H1 (cell line): ENCODE measurements around the gene MPPED1. TPM values are rescaled to one million over a fixed set of nuclear protein-coding genes. Genes with fewer than 3 reads are reported as not detected.

ENCODE experiments used
- CTCF ChIA-PET: fragments of 300-600 bp; sonication (Branson Sonifier 250); formaldehyde crosslinking; loops from one replicate; lab custom pipeline; 2021; ENCODE audit not compliant: partially characterized antibody; lab: Charles Lee
- POLR2A ChIA-PET: fragments of 300-600 bp; sonication (Branson Sonifier 250); formaldehyde crosslinking; loops from one replicate; lab custom pipeline; 2021; ENCODE audit warnings: inconsistent platforms; ENCODE audit not compliant: partially characterized antibody; lab: Charles Lee
- DNase-seq, 2 experiments: peaks; one replicate each; pipeline versions ENCODE4 v3.0.0 to v3.0.0-alpha.2; 2010 to 2022; ENCODE audit warnings: low spot score in 2 of 2, low read depth in 1 of 2, mixed read lengths in 1 of 2
- FAIRE-seq: peaks from 2 replicates; lab custom pipeline; 2011; peaks lifted over from hg19 to GRCh38; lab: Jason Lieb, UNC
- H2AFZ ChIP-seq: 2 replicates; pipeline ENCODE4 v1.8.1; 2012; ENCODE audit warnings: low read length, inconsistent platforms
- H2AK5ac ChIP-seq: 2 replicates; pipeline ENCODE4 v1.6.1; 2013; ENCODE audit warnings: low read depth, low read length
- H2BK120ac ChIP-seq: replicated peaks from 2 replicates; pipeline ENCODE3; 2013; ENCODE audit warnings: low read depth, low read length, inconsistent platforms
- H2BK12ac ChIP-seq: 2 replicates; pipeline ENCODE4 v1.6.1; 2013; ENCODE audit warnings: low read depth, low read length
- H2BK15ac ChIP-seq: 2 replicates; pipeline ENCODE4 v1.6.1; 2013; ENCODE audit warnings: low read length
- H2BK20ac ChIP-seq: 2 replicates; pipeline ENCODE4 v1.6.1; 2013; ENCODE audit warnings: low read length
- H2BK5ac ChIP-seq: 2 replicates; pipeline ENCODE4 v1.6.1; 2013; ENCODE audit warnings: low read depth, low read length
- H3K14ac ChIP-seq: 2 replicates; pipeline ENCODE4 v1.6.1; 2013; ENCODE audit warnings: inconsistent platforms; ENCODE audit not compliant: insufficient read length
- H3K18ac ChIP-seq: 2 replicates; pipeline ENCODE4 v1.6.1; 2013; ENCODE audit warnings: low read length; ENCODE audit errors: extremely low read depth
- H3K23ac ChIP-seq: 2 replicates; pipeline ENCODE4 v1.6.1; 2013; ENCODE audit warnings: inconsistent platforms; ENCODE audit not compliant: insufficient read length
- H3K23me2 ChIP-seq: 2 replicates; pipeline ENCODE4 v1.6.1; 2013; ENCODE audit warnings: low read depth, low read length
- H3K27ac ChIP-seq: 2 replicates; pipeline ENCODE4 v1.6.1; 2011; ENCODE audit warnings: low read depth, low read length, inconsistent platforms
- H3K27me3 ChIP-seq, 4 experiments: replicated peaks in 1 of 4; 1 replicate in 1 of 4; 2 replicates in 3 of 4; pipeline versions ENCODE4 v1.6.1 to v1.8.1; 2011 to 2013; ENCODE audit warnings: low read length in 3 of 4, mild to moderate bottlenecking in 3 of 4, inconsistent platforms in 2 of 4, mixed read lengths in 2 of 4, moderate library complexity in 1 of 4; ENCODE audit not compliant: control insufficient read depth in 3 of 4, insufficient read depth in 3 of 4; ENCODE audit errors: extremely low read depth in 1 of 4
- H3K36me3 ChIP-seq, 4 experiments: 2 replicates each; pipeline versions ENCODE4 v1.6.1 to v1.8.1; 2011 to 2013; ENCODE audit warnings: mild to moderate bottlenecking in 4 of 4, low read length in 3 of 4, moderate library complexity in 2 of 4, control low read depth in 1 of 4, inconsistent platforms in 1 of 4; ENCODE audit not compliant: insufficient read depth in 4 of 4, control insufficient read depth in 2 of 4
- H3K4ac ChIP-seq: replicated peaks from 2 replicates; pipeline ENCODE3; 2013; ENCODE audit warnings: low read length, low read depth, mixed read lengths, inconsistent platforms; ENCODE audit not compliant: insufficient read length
- H3K4me1 ChIP-seq, 4 experiments: replicated peaks in 1 of 4; 1 replicate in 1 of 4; 2 replicates in 3 of 4; pipeline versions ENCODE4 v1.6.1 to v1.8.1; 2011 to 2013; ENCODE audit warnings: low read length in 3 of 4, inconsistent platforms in 2 of 4, mixed read lengths in 1 of 4; ENCODE audit not compliant: insufficient read depth in 4 of 4, control insufficient read depth in 3 of 4
- H3K4me2 ChIP-seq, 2 experiments: 2 replicates each; pipeline versions ENCODE4 v1.6.1 to v1.8.1; 2011 to 2013; ENCODE audit warnings: low read depth in 2 of 2, low read length in 2 of 2, control low read depth in 1 of 2, inconsistent platforms in 1 of 2, mild to moderate bottlenecking in 1 of 2; ENCODE audit not compliant: insufficient read depth in 1 of 2
- H3K4me3 ChIP-seq, 4 experiments: fragments of 200-600, 300-600 bp in 1 of 4; sonication (generic), shearing (Covaris generic), sonication (Bioruptor Twin) in 1 of 4; 2 replicates each; pipeline versions ENCODE4 v1.5.1 to v1.8.1; 2011 to 2016; ENCODE audit warnings: low read length in 4 of 4, low read depth in 3 of 4, control low read depth in 2 of 4, inconsistent platforms in 2 of 4, mild to moderate bottlenecking in 2 of 4, mixed read lengths in 1 of 4, moderate library complexity in 1 of 4; ENCODE audit not compliant: insufficient read depth in 2 of 4; ENCODE audit errors: extremely low read depth in 1 of 4
- H3K56ac ChIP-seq: replicated peaks from 2 replicates; pipeline ENCODE3; 2013; ENCODE audit warnings: low read depth, mild to moderate bottlenecking, mixed read lengths, low read length, inconsistent platforms; ENCODE audit not compliant: insufficient read length
- H3K79me1 ChIP-seq: 2 replicates; pipeline ENCODE4 v1.6.1; 2013; ENCODE audit warnings: low read depth, low read length, control low read depth
- H3K79me2 ChIP-seq, 2 experiments: 2 replicates each; pipeline versions ENCODE4 v1.6.1 to v1.8.1; 2012 to 2013; ENCODE audit warnings: low read length in 2 of 2, mild to moderate bottlenecking in 2 of 2, inconsistent platforms in 1 of 2; ENCODE audit not compliant: insufficient read depth in 2 of 2, control insufficient read depth in 1 of 2
- H3K9ac ChIP-seq, 4 experiments: replicated peaks in 1 of 4; 1 replicate in 1 of 4; 2 replicates in 3 of 4; pipeline versions ENCODE4 v1.6.1 to v1.8.1; 2011 to 2013; ENCODE audit warnings: low read depth in 3 of 4, low read length in 3 of 4, control low read depth in 2 of 4, mild to moderate bottlenecking in 2 of 4, moderate library complexity in 2 of 4, inconsistent platforms in 1 of 4; ENCODE audit errors: extremely low read depth in 1 of 4
- H3K9me3 ChIP-seq, 2 experiments: 2 replicates each; pipeline versions ENCODE4 v1.6.1 to v1.8.1; 2012 to 2013; ENCODE audit warnings: mild to moderate bottlenecking in 2 of 2, moderate library complexity in 2 of 2, control low read depth in 1 of 2, inconsistent platforms in 1 of 2, low read depth in 1 of 2, low read length in 1 of 2, mixed read lengths in 1 of 2; ENCODE audit not compliant: insufficient read depth in 2 of 2
- H4K20me1 ChIP-seq, 2 experiments: replicated peaks in 1 of 2; 2 replicates each; pipeline versions ENCODE3 to v1.8.1; 2011 to 2013; ENCODE audit warnings: inconsistent platforms in 2 of 2, low read length in 2 of 2, mild to moderate bottlenecking in 1 of 2; ENCODE audit not compliant: insufficient read depth in 2 of 2, control insufficient read depth in 1 of 2
- H4K5ac ChIP-seq: 2 replicates; pipeline ENCODE4 v1.6.1; 2013; ENCODE audit warnings: low read length, low read depth, mixed read lengths, inconsistent platforms; ENCODE audit not compliant: insufficient read length
- H4K8ac ChIP-seq: 2 replicates; pipeline ENCODE4 v1.8.0; 2013; ENCODE audit warnings: mild to moderate bottlenecking, moderate library complexity, low read length, inconsistent platforms; ENCODE audit not compliant: insufficient read depth; ENCODE audit errors: extremely low read depth
- H4K91ac ChIP-seq: replicated peaks from 2 replicates; pipeline ENCODE3; 2013; ENCODE audit warnings: low read length, mixed read lengths, inconsistent platforms; ENCODE audit not compliant: insufficient read length
- BCL11A ChIP-seq, 2 experiments: IDR thresholded peaks; one replicate each; pipeline ENCODE4 v1.6.1; 2011; ENCODE audit warnings: low read depth in 2 of 2, low read length in 2 of 2, mild to moderate bottlenecking in 2 of 2
- CBX5 ChIP-seq: fragments of 300-800, 300-1000 bp; sonication (generic); IDR thresholded peaks from 2 replicates; pipeline ENCODE4 v1.7.1; 2016; ENCODE audit warnings: antibody characterized with exemption, low read length, low read depth
- RFX5 ChIP-seq: IDR thresholded peaks from 2 replicates; pipeline ENCODE4 v1.6.1; 2011; ENCODE audit warnings: low read depth, low read length, improper control_type of control experiment, borderline replicate concordance
- RXRA ChIP-seq: IDR thresholded peaks from 2 replicates; pipeline ENCODE4 v1.6.1; 2011; ENCODE audit warnings: low read depth, mild to moderate bottlenecking, low read length, moderate library complexity; ENCODE audit not compliant: insufficient read depth
- SP4 ChIP-seq: IDR thresholded peaks from 2 replicates; pipeline ENCODE4 v1.6.1; 2012; ENCODE audit warnings: low read length, inconsistent platforms
- SUZ12 ChIP-seq: fragments of 200-600 bp; sonication (generic); IDR thresholded peaks from 2 replicates; pipeline ENCODE4 v1.6.1; 2012; ENCODE audit warnings: mild to moderate bottlenecking, inconsistent platforms, low read length, moderate library complexity, mixed read lengths
- TCF12 ChIP-seq: IDR thresholded peaks from 2 replicates; pipeline ENCODE4 v1.6.1; 2011; ENCODE audit warnings: low read depth, mild to moderate bottlenecking, low read length
- ZNF274 ChIP-seq: IDR thresholded peaks from 2 replicates; pipeline ENCODE4 v1.7.0; 2012; ENCODE audit warnings: low read length, borderline replicate concordance; ENCODE audit errors: extremely low read depth
- WGBS, 2 experiments: shearing (Covaris generic) in 1 of 2; methylation state at CpG; one replicate each; pipeline versions ENCODE4 v1.1.6 to v1.1.7; 2013 to 2015; ENCODE audit warnings: low lambda C conversion rate in 2 of 2, mixed read lengths in 2 of 2, inconsistent platforms in 1 of 2, low coverage in 1 of 2, missing lambda C conversion rate in 1 of 2; ENCODE audit not compliant: insufficient replicate concordance in 2 of 2, insufficient coverage in 1 of 2, insufficient read length in 1 of 2; ENCODE audit errors: extremely low coverage in 1 of 2, missing lambda C conversion rate in 1 of 2; 5-methylcytosine and 5-hydroxymethylcytosine counted together
- polyA plus RNA-seq, 7 experiments: library from polyadenylated mRNA; depleted of rRNA in 3 of 7; stranded (reverse) in 5 of 7; unstranded in 2 of 7; fragments of >200 nt in 5 of 7; fragments of 200-250 nt in 2 of 7; gene quantifications; 1 replicate in 5 of 7; 2 replicates in 1 of 7; 4 replicates in 1 of 7; pipeline versions ENCODE4 v1.2.1 to v1.2.3, GENCODE V29; 2011 to 2013; ENCODE audit warnings: missing spikeins in 2 of 7, mixed read lengths in 2 of 7
- total RNA-seq: library from RNA; stranded (reverse); fragmentation: NEBNext Ultra II Directional; extraction: Animal tissue kit (Norgen Biotek cat#: 25700); gene quantifications from 2 replicates; pipeline ENCODE4 v1.2.1, GENCODE V29; 2021
- TF ChIP-seq, protein P1 (sequence below): IDR thresholded peaks from 2 replicates; pipeline ENCODE4 v1.6.1; 2012; ENCODE audit warnings: low read length, inconsistent platforms
- TF ChIP-seq, protein P2 (sequence below), 3 experiments: IDR thresholded peaks; 1 replicate in 2 of 3; 2 replicates in 1 of 3; pipeline versions ENCODE4 v1.5.1 to v1.6.1; 2011; ENCODE audit warnings: low read length in 3 of 3, mild to moderate bottlenecking in 3 of 3, inconsistent platforms in 2 of 3, low read depth in 1 of 3, moderate library complexity in 1 of 3; ENCODE audit not compliant: insufficient read depth in 1 of 3; ENCODE audit errors: control extremely low read depth in 1 of 3

The MPPED1 gene
- total and polyA plus RNA-seq, 2 of the 8 experiments (the other 6 are each of a cell fraction or from before 2014, with no cell fraction given), result 0.29 to 0.37 TPM

DNA sequence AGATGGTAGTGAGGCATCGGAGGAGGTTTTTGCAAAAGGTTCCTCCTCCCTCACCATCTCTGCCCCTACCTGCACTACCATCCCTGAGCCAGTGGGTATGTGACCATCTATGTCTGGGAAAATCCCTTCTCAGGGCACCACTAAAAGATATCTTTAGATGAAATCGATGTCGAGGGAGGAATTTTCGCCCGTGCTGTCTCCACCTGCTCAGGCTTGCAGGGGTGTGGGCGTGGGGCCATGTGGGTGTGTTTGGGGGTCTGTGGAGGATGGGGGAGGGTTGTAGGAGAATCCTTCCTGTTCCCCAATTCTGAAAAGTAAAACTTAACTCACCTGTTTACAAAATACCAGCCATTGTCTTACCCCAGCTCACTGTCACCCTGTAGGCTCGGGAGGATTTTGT is 12.4 kb downstream of the MPPED1 start:
- no peak overlapping the region for H2BK15ac ChIP-seq
- TF ChIP-seq RFX5, result no peak
- TF ChIP-seq, protein P1, sequence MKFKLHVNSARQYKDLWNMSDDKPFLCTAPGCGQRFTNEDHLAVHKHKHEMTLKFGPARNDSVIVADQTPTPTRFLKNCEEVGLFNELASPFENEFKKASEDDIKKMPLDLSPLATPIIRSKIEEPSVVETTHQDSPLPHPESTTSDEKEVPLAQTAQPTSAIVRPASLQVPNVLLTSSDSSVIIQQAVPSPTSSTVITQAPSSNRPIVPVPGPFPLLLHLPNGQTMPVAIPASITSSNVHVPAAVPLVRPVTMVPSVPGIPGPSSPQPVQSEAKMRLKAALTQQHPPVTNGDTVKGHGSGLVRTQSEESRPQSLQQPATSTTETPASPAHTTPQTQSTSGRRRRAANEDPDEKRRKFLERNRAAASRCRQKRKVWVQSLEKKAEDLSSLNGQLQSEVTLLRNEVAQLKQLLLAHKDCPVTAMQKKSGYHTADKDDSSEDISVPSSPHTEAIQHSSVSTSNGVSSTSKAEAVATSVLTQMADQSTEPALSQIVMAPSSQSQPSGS, result no peak
- TF ChIP-seq RXRA, result no peak
- TF ChIP-seq TCF12, result no peak
- TF ChIP-seq, protein P2, sequence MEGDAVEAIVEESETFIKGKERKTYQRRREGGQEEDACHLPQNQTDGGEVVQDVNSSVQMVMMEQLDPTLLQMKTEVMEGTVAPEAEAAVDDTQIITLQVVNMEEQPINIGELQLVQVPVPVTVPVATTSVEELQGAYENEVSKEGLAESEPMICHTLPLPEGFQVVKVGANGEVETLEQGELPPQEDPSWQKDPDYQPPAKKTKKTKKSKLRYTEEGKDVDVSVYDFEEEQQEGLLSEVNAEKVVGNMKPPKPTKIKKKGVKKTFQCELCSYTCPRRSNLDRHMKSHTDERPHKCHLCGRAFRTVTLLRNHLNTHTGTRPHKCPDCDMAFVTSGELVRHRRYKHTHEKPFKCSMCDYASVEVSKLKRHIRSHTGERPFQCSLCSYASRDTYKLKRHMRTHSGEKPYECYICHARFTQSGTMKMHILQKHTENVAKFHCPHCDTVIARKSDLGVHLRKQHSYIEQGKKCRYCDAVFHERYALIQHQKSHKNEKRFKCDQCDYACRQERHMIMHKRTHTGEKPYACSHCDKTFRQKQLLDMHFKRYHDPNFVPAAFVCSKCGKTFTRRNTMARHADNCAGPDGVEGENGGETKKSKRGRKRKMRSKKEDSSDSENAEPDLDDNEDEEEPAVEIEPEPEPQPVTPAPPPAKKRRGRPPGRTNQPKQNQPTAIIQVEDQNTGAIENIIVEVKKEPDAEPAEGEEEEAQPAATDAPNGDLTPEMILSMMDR (IDR thresholded peaks at IDR 0.05; ENCODE audit: control extremely low read depth in 1 of 3, insufficient read depth in 1 of 3, low read depth in 1 of 3, low read length in 3 of 3), result no peak
- no peak for TF ChIP-seq BCL11A (IDR thresholded peaks at IDR 0.05; ENCODE audit: low read depth in 2 of 2, low read length in 2 of 2)
- TF ChIP-seq SUZ12, result no peak
- TF ChIP-seq SP4, result no peak
- TF ChIP-seq ZNF274, result no peak
- TF ChIP-seq CBX5, result no peak

More for the DNA sequence above, 12.4 kb downstream of the MPPED1 start:
- Histone ChIP-seq H3K4me2 (no peak overlapping the region), H3K9me3 (no peaks in the 10 kb centered on the region), H3K79me2 (no peaks in the 10 kb centered on the region), H3K4ac (no peak overlapping the region), H3K23ac (no peak overlapping the region), H3K14ac (no peak overlapping the region), H3K27ac (no peak overlapping the region), H2BK120ac (no peak overlapping the region), H3K56ac (no peak overlapping the region), H3K23me2 (no peaks in the 10 kb centered on the region), H3K79me1 (no peaks in the 10 kb centered on the region), H2AFZ (no peak overlapping the region), H4K8ac (no peak overlapping the region), H2AK5ac (no peak overlapping the region), H4K91ac (no peak overlapping the region), H3K4me3 (no peak overlapping the region), H2BK12ac (no peak overlapping the region), H3K9ac (no peak overlapping the region), H2BK20ac (no peak overlapping the region), H3K36me3 (no peaks in the 10 kb centered on the region), H4K5ac (no peak overlapping the region), H3K18ac (no peak overlapping the region), H3K4me1 (peaks cover 0 to 3% (median 0%) of the 10 kb centered on the region in 4 experiments; a peak in 2 of 7 replicates), H2BK5ac (no peak overlapping the region), H3K27me3 (no peaks in the 10 kb centered on the region), H4K20me1 (peaks cover 0 to 2% of the 10 kb centered on the region in 2 experiments)
- ChIA-PET CTCF (interaction anchor here (0.6 to 1.1 kb wide), 2 partner anchors 12 to 16 kb away, joined by 3 read pairs; partner anchors contain the start of gene MPPED1), POLR2A (no interaction called here)
- WGBS, 2 experiments, result 89% methylated on average over 7 of the region's 7 CpGs; no CpG with 5 or more reads in 1 of the 2 experiments
- FAIRE-seq (no peak), DNase-seq (no peak)
